MCF 10A (cell line): ENCODE results near the gene GPHA2. TPM values are rescaled to one million over a fixed set of nuclear protein-coding genes. Genes with fewer than 3 reads are reported as not detected.

Experiments
- BruUV-seq: library from RNA; stranded (reverse); fragments of 400-500 nt; replicated peaks from 2 replicates; lab custom pipeline; 2021; lab: Mats Ljungman, UMichigan
- CTCF ChIA-PET: fragments of 300-600 bp; sonication (Branson Sonifier 250); formaldehyde crosslinking; extraction: SDS; loops from one replicate; lab custom pipeline; 2021; ENCODE audit warnings: antibody characterized with exemption, inconsistent platforms; lab: Yijun Ruan, JAX
- POLR2A ChIA-PET: fragments of 300-600, 350-650 bp; sonication (Branson Sonifier 250); formaldehyde crosslinking; extraction: SDS; loops from one replicate; lab custom pipeline; 2020; ENCODE audit warnings: antibody characterized with exemption, inconsistent platforms; lab: Yijun Ruan, JAX
- DNase-seq: peaks from one replicate; pipeline ENCODE4 v3.0.0-alpha.2; 2018; ENCODE audit not compliant: unreplicated experiment
- H3K27ac Mint-ChIP-seq: one replicate; pipeline ENCODE4 v1.8.0; 2022; ENCODE audit warnings: mild to moderate bottlenecking, low read depth, mixed read lengths; ENCODE audit not compliant: unreplicated experiment
- H3K27me3 Mint-ChIP-seq: one replicate; pipeline ENCODE4 v1.8.0; 2022; ENCODE audit warnings: mixed read lengths; ENCODE audit not compliant: insufficient read depth, unreplicated experiment
- H3K36me3 Mint-ChIP-seq: one replicate; pipeline ENCODE4 v1.8.0; 2022; ENCODE audit warnings: mild to moderate bottlenecking, moderate library complexity, mixed read lengths; ENCODE audit not compliant: insufficient read depth, unreplicated experiment
- H3K4me1 Mint-ChIP-seq: one replicate; pipeline ENCODE4 v1.8.0; 2022; ENCODE audit warnings: mixed read lengths; ENCODE audit not compliant: insufficient read depth, unreplicated experiment
- H3K4me3 Mint-ChIP-seq: one replicate; pipeline ENCODE4 v1.8.0; 2022; ENCODE audit warnings: mild to moderate bottlenecking, moderate library complexity, mixed read lengths; ENCODE audit not compliant: unreplicated experiment
- H3K9me3 Mint-ChIP-seq: one replicate; pipeline ENCODE4 v1.8.0; 2022; ENCODE audit warnings: mixed read lengths; ENCODE audit not compliant: unreplicated experiment
- CTCF ChIP-seq: fragments of 200-600 bp; IDR thresholded peaks from one replicate; pipeline ENCODE4 v1.8.0; 2022; ENCODE audit warnings: antibody characterized with exemption, mild to moderate bottlenecking; ENCODE audit not compliant: unreplicated experiment
- intact Hi-C: fragments of 100-400 bp; cut with micrococcal nuclease; formaldehyde crosslinking; loops from 2 replicates; pipeline ENCODE4 v1.14.1; 2022
- total RNA-seq: library from RNA; stranded (reverse); gene quantifications from 2 replicates; pipeline ENCODE4 v1.2.3, GENCODE V29; 2022

GPHA2 gene
- total RNA-seq, 1 experiment from 2014 or later, result not detected

GRCh38 chr11:64932324-64932723 lies 3.4 kb downstream of the GPHA2 start:
- Mint-ChIP-seq H3K4me3 (no peak overlapping the region), H3K4me1 (no peaks in the 10 kb centered on the region), H3K9me3 (no peaks in the 10 kb centered on the region), H3K27me3 (no peaks in the 10 kb centered on the region), H3K36me3 (peaks cover 49% of the 10 kb centered on the region), H3K27ac (no peak overlapping the region)
- BruUV-seq, result no TSS peak
- no peak for DNase-seq
- ChIA-PET POLR2A (interaction anchor here (0.5 kb wide), 1 partner anchor 170 kb away, joined by 3 read pairs; no protein-coding TSS in a partner anchor), CTCF (interaction anchor here (0.7 kb wide), 1 partner anchor 82 kb away, joined by 3 read pairs; no protein-coding TSS in a partner anchor)
- intact Hi-C loops, result no loop called here
- TF ChIP-seq CTCF, result no peak

- TF ChIP-seq CTCF, result no peak
- Mint-ChIP-seq H3K4me3 (no peak overlapping the region), H3K9me3 (no peaks in the 10 kb centered on the region), H3K4me1 (no peaks in the 10 kb centered on the region), H3K36me3 (peaks cover 49% of the 10 kb centered on the region), H3K27me3 (no peaks in the 10 kb centered on the region), H3K27ac (no peak overlapping the region)
- BruUV-seq, result no TSS peak
- intact Hi-C loops, result no loop called here
- no peak for DNase-seq
- ChIA-PET POLR2A (no interaction called here), CTCF (interaction anchor here (0.6 kb wide), 1 partner anchor 97 kb away, joined by 3 read pairs; no protein-coding TSS in a partner anchor)
These were observed 4.4 kb downstream of the GPHA2 start for GRCh38 chr11:64931290-64931689.

GRCh38 chr11:64930340-64930739 lies 5.4 kb downstream of the GPHA2 start:
- H3K4me3 Mint-ChIP-seq, result no peak overlapping the region
- ChIA-PET CTCF (interaction anchor here (2.1 kb wide), 1 partner anchor 76 kb away, joined by 5 read pairs; no protein-coding TSS in a partner anchor), POLR2A (no interaction called here)
- intact Hi-C loops, result no loop called here
- DNase-seq, result no peak
- no peak overlapping the region for H3K27ac Mint-ChIP-seq
- no peaks in the 10 kb centered on the region for H3K9me3 Mint-ChIP-seq
- no peaks in the 10 kb centered on the region for H3K4me1 Mint-ChIP-seq
- H3K27me3 Mint-ChIP-seq, result no peaks in the 10 kb centered on the region
- TF ChIP-seq CTCF, result no peak
- no TSS peak for BruUV-seq
- peaks cover 50% of the 10 kb centered on the region for H3K36me3 Mint-ChIP-seq

GRCh38 chr11:64929625-64930024 lies 6.1 kb downstream of the GPHA2 start:
- TF ChIP-seq CTCF, result no peak
- BruUV-seq, result no TSS peak
- no peaks in the 10 kb centered on the region for H3K27me3 Mint-ChIP-seq
- DNase-seq, result no peak
- H3K9me3 Mint-ChIP-seq, result no peaks in the 10 kb centered on the region
- ChIA-PET CTCF (interaction anchor here (0.5 to 2.1 kb wide), 2 partner anchors 18 to 77 kb away, joined by 3 to 5 read pairs; no protein-coding TSS in a partner anchor), POLR2A (interaction anchor here (0.7 kb wide), 1 partner anchor 93 kb away, joined by 3 read pairs; no protein-coding TSS in a partner anchor)
- H3K4me3 Mint-ChIP-seq, result no peak overlapping the region
- no peak overlapping the region for H3K27ac Mint-ChIP-seq
- peaks cover 49% of the 10 kb centered on the region for H3K36me3 Mint-ChIP-seq
- intact Hi-C loops, result no loop called here
- H3K4me1 Mint-ChIP-seq, result peaks cover 5% of the 10 kb centered on the region
